Suprapubic skin (tissue), 4 donors: Measurements from ENCODE around the gene ANKRD44. TPM values are rescaled to one million over a fixed set of nuclear protein-coding genes. Genes with fewer than 3 reads are reported as not detected.

Experiments
- DNase-seq, 2 donors: peaks; one replicate each; pipeline ENCODE4 v3.0.0-alpha.2; 2019; ENCODE audit warnings: low spot score in 2 of 2
- H3K27ac ChIP-seq: fragments of 200-600 bp; sonication (generic); one replicate; pipeline ENCODE4 v1.5.1; 2019
- H3K27me3 ChIP-seq: fragments of 200-600 bp; sonication (generic); one replicate; pipeline ENCODE4 v1.5.1; 2019
- H3K36me3 ChIP-seq: fragments of 200-600 bp; sonication (generic); one replicate; pipeline ENCODE4 v1.5.1; 2019
- H3K4me1 ChIP-seq: fragments of 200-600 bp; sonication (generic); one replicate; pipeline ENCODE4 v1.5.1; 2019
- H3K4me3 ChIP-seq: fragments of 200-600 bp; sonication (generic); one replicate; pipeline ENCODE4 v1.5.1; 2019; ENCODE audit warnings: mild to moderate bottlenecking
- H3K9me3 ChIP-seq: fragments of 200-600 bp; sonication (generic); one replicate; pipeline ENCODE4 v1.5.1; 2019
- CTCF ChIP-seq, 2 donors: fragments of 200-600 bp in 1 of 2; fragments of 450-650 bp in 1 of 2; sonication (generic) in 1 of 2; IDR thresholded peaks; one replicate each; pipeline ENCODE4 v1.5.1; 2016 to 2019; ENCODE audit warnings: antibody characterized with exemption in 2 of 2, mild to moderate bottlenecking in 1 of 2, moderate library complexity in 1 of 2
- EP300 ChIP-seq: sonication (generic); formaldehyde crosslinking; IDR thresholded peaks from one replicate; pipeline ENCODE4 v1.6.1; 2017; ENCODE audit warnings: antibody characterized with exemption
- POLR2A ChIP-seq, 2 donors: fragments of 450-650 bp; IDR thresholded peaks; one replicate each; pipeline ENCODE4 v1.6.1; 2017; ENCODE audit warnings: antibody characterized with exemption in 2 of 2, mild to moderate bottlenecking in 2 of 2, moderate library complexity in 2 of 2
- POLR2AphosphoS5 ChIP-seq, 3 donors: sonication (generic); formaldehyde crosslinking; IDR thresholded peaks; one replicate each; pipeline ENCODE4 v1.6.1; 2017; ENCODE audit warnings: antibody characterized with exemption in 3 of 3
- WGBS: methylation state at CpG from one replicate; pipeline ENCODE4 v1.1.5; 2018; 5-methylcytosine and 5-hydroxymethylcytosine counted together
- total RNA-seq, 4 donors: library from RNA; depleted of rRNA; stranded (reverse); fragments of >200 nt; gene quantifications; one replicate each; pipeline ENCODE4 v1.1.0, GENCODE V29; 2016

ANKRD44 gene
- total RNA-seq, 4 donors from 2014 or later, result 6.3 to 34.4 (median 17.8) TPM

DNA sequence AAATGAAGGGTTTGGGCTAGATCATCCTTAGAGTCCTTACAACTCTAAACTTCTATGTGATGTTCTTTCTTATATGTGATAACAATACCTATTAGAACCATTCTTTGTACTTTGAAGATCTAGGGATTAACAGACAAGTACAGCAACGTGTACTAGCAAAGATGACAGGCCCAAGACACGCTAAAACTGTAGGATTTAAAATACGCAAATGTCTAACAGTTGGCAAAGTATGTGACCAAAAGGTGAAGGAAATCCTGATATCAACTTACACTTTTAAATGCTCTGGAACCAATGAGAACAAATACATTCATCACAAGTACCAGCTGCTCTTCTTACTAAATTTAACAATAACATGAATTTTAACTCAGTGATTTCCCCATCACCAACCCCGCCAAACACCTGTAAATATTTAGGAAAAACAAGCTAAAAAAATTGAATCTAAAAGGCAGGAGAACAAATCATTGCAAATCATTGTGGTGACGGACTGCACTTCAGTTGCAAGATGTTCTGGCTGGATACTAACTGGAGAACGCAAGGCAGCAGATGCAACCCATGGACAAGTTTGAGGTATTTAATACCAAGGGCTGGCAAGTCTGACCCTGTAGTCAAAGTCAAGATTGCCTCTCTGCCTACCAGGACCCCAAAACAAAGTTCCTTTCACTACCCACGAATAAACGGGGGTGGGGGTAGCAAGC, 1.4 kb downstream of the ANKRD44 start:
- H3K4me3 ChIP-seq, result peak overlapping the region; percentile 76
- no peak for DNase-seq
- H3K36me3 ChIP-seq, result no peaks in the 10 kb centered on the region
- peak overlapping the region; percentile 86 for H3K27ac ChIP-seq
- 48% methylated on average over 8 of the region's 8 CpGs for WGBS
- no peaks in the 10 kb centered on the region for H3K27me3 ChIP-seq
- no peaks in the 10 kb centered on the region for H3K9me3 ChIP-seq
- TF ChIP-seq CTCF (IDR thresholded peaks at IDR 0.05), result no peak
- TF ChIP-seq EP300, result no peak
- no peak for TF ChIP-seq POLR2AphosphoS5 (IDR thresholded peaks at IDR 0.05)
- TF ChIP-seq POLR2A (IDR thresholded peaks at IDR 0.05), result no peak
- peaks cover 34% of the 10 kb centered on the region for H3K4me1 ChIP-seq

GRCh38 chr2:197308585-197308984, 2.0 kb downstream of the ANKRD44 start:
- H3K27me3 ChIP-seq, result no peaks in the 10 kb centered on the region
- H3K27ac ChIP-seq, result peak overlapping the region; percentile 62
- 67% methylated on average over 2 of the region's 2 CpGs for WGBS
- no peaks in the 10 kb centered on the region for H3K36me3 ChIP-seq
- no peaks in the 10 kb centered on the region for H3K9me3 ChIP-seq
- H3K4me1 ChIP-seq, result peaks cover 34% of the 10 kb centered on the region
- H3K4me3 ChIP-seq, result peak overlapping the region; percentile 76
- DNase-seq, result no peak
- TF ChIP-seq POLR2AphosphoS5 (IDR thresholded peaks at IDR 0.05), result no peak
- TF ChIP-seq CTCF (IDR thresholded peaks at IDR 0.05), result no peak
- TF ChIP-seq EP300, result no peak
- TF ChIP-seq POLR2A (IDR thresholded peaks at IDR 0.05), result no peak

- Histone ChIP-seq H3K4me1 (peaks cover 35% of the 10 kb centered on the region), H3K27ac (peak overlapping the region; percentile 62), H3K36me3 (no peaks in the 10 kb centered on the region), H3K27me3 (no peaks in the 10 kb centered on the region), H3K4me3 (peak overlapping the region; percentile 14), H3K9me3 (no peaks in the 10 kb centered on the region)
- 88% methylated on average over 7 of the region's 7 CpGs for WGBS
- no peak for DNase-seq
- TF ChIP-seq CTCF (IDR thresholded peaks at IDR 0.05) (no peak), POLR2AphosphoS5 (IDR thresholded peaks at IDR 0.05) (no peak), EP300 (no peak), POLR2A (IDR thresholded peaks at IDR 0.05) (no peak)
These were observed 2.6 kb downstream of the ANKRD44 start for GRCh38 chr2:197307933-197308521.

DNA sequence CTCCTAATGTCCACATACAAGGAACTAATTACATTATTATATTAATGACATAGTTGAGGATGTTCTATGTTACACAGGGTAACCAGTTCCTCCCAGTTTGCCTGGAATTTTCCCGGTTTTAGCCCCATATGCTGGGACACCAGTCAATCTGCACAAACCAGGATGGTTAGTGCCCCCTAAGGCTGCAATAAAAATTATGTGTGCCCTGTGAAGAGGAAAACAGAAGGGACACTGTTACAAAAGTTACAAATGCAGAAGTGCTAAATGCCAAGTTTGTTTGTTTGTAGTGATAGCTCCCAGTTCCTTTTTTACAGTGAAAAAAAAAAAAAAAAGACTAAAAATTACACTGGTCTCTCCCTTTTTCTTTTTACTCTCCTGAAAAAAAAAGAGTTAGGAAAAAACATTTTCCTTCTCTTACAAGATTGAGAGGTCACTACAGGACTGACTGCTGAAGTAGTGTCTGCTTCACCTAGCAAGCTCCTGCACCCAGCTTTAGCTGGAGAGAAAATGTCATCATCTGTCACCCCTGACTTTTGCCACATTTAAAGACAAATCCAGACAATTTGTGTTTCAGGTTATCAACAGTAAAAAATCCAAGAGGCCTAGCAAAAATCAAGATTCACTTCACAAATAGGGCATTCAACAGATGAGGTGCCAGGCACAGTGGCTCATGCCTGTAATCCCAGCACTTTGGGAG, 3.2 kb downstream of the ANKRD44 start:
- 61% methylated on average over 1 of the region's 1 CpG for WGBS
- TF ChIP-seq POLR2AphosphoS5 (IDR thresholded peaks at IDR 0.05) (no peak), EP300 (no peak), POLR2A (IDR thresholded peaks at IDR 0.05) (no peak), CTCF (IDR thresholded peaks at IDR 0.05) (no peak)
- Histone ChIP-seq H3K36me3 (no peaks in the 10 kb centered on the region), H3K4me3 (peak overlapping the region; percentile 14), H3K27ac (peak overlapping the region; percentile 62), H3K9me3 (no peaks in the 10 kb centered on the region), H3K27me3 (no peaks in the 10 kb centered on the region), H3K4me1 (peaks cover 40% of the 10 kb centered on the region)
- DNase-seq, result no peak

DNA sequence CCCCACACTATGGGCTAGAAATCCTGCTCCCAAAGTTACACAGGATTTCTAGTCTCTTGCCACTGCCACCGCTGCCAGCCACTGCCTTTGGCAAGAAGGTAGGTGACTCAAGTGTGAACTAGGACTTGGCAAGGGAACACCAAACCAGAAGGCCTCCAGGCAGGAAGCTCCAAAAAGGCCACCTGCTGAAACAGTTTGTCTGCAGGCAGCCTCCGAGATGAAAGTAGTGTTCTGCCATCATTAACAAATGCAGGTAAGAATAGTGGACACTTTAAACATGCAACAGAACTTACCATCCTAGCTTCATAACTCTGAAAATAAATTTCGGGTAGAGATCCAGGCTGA, 3.9 kb downstream of the ANKRD44 start:
- 33% methylated on average over 3 of the region's 3 CpGs for WGBS
- H3K27ac ChIP-seq, result peak overlapping the region; percentile 59
- peaks cover 40% of the 10 kb centered on the region for H3K4me1 ChIP-seq

More for the DNA sequence above, 3.9 kb downstream of the ANKRD44 start:
- TF ChIP-seq POLR2A (IDR thresholded peaks at IDR 0.05), result no peak
- TF ChIP-seq CTCF (IDR thresholded peaks at IDR 0.05), result no peak
- TF ChIP-seq EP300, result no peak
- TF ChIP-seq POLR2AphosphoS5 (IDR thresholded peaks at IDR 0.05), result no peak
- no peaks in the 10 kb centered on the region for H3K9me3 ChIP-seq
- no peaks in the 10 kb centered on the region for H3K27me3 ChIP-seq
- no peaks in the 10 kb centered on the region for H3K36me3 ChIP-seq
- no peak overlapping the region for H3K4me3 ChIP-seq
- no peak for DNase-seq
